Neural cell (in vitro differentiated cells): ENCODE data around the gene C1orf210.

Source experiments
- EP300 ChIP-seq: fragments of 450-650 bp; conservative IDR thresholded peaks from 2 replicates; pipeline ENCODE4 v1.6.1; 2014; ENCODE audit warnings: antibody characterized with exemption, mild to moderate bottlenecking, moderate library complexity; ENCODE audit not compliant: poor library complexity, severe bottlenecking
- EZH2 ChIP-seq: fragments of 200-600, 300-800 bp; shearing (Covaris generic), sonication (generic); IDR thresholded peaks from 2 replicates; pipeline ENCODE4 v1.6.1; 2014; ENCODE audit warnings: antibody characterized with exemption, low read length, borderline replicate concordance, mild to moderate bottlenecking; ENCODE audit not compliant: insufficient read depth, poor library complexity, severe bottlenecking
- POLR2AphosphoS5 ChIP-seq: IDR thresholded peaks from 2 replicates; pipeline ENCODE4 v1.6.1; 2012
- SMC3 ChIP-seq: fragments of 450-650 bp; conservative IDR thresholded peaks from 2 replicates; pipeline ENCODE4 v1.6.1; 2014; ENCODE audit warnings: antibody characterized with exemption, mild to moderate bottlenecking, moderate library complexity; ENCODE audit not compliant: poor library complexity
- TAF1 ChIP-seq: IDR thresholded peaks from 2 replicates; pipeline ENCODE4 v1.6.1; 2012; ENCODE audit warnings: low read depth
- TF ChIP-seq, protein P1 (sequence below): fragments of 450-650 bp; IDR thresholded peaks from 2 replicates; pipeline ENCODE4 v1.5.1; 2014; ENCODE audit warnings: antibody characterized with exemption, mild to moderate bottlenecking, moderate library complexity; ENCODE audit not compliant: poor library complexity, severe bottlenecking
- TF ChIP-seq, protein P2 (sequence below): IDR thresholded peaks from 2 replicates; pipeline ENCODE4 v1.6.1; 2012; ENCODE audit warnings: borderline replicate concordance

DNA sequence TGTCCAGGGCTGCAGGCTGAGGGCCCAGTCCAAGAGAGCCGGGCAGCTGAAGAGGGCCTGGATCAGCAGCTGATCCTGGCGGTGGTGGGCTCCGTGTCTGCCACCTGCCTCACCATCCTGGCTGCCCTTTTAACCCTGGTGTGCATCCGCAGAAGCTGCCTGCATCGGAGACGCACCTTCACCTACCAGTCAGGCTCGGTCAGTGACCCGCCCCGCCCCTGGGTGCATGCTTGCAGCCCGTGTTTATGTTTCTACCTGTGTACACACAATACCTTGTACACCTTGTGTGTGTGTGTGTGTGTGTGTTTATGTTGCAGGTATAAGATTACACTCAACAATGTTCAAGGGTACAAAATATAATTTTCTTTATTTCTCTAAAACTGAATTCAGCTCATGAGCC lies 28.4 kb upstream of the C1orf210 start:
- TF ChIP-seq SMC3 (no peak), POLR2AphosphoS5 (no peak), EZH2 (no peak), EP300 (no peak), TAF1 (no peak)
- TF ChIP-seq, protein P1, sequence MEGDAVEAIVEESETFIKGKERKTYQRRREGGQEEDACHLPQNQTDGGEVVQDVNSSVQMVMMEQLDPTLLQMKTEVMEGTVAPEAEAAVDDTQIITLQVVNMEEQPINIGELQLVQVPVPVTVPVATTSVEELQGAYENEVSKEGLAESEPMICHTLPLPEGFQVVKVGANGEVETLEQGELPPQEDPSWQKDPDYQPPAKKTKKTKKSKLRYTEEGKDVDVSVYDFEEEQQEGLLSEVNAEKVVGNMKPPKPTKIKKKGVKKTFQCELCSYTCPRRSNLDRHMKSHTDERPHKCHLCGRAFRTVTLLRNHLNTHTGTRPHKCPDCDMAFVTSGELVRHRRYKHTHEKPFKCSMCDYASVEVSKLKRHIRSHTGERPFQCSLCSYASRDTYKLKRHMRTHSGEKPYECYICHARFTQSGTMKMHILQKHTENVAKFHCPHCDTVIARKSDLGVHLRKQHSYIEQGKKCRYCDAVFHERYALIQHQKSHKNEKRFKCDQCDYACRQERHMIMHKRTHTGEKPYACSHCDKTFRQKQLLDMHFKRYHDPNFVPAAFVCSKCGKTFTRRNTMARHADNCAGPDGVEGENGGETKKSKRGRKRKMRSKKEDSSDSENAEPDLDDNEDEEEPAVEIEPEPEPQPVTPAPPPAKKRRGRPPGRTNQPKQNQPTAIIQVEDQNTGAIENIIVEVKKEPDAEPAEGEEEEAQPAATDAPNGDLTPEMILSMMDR: no peak
- TF ChIP-seq, protein P2, sequence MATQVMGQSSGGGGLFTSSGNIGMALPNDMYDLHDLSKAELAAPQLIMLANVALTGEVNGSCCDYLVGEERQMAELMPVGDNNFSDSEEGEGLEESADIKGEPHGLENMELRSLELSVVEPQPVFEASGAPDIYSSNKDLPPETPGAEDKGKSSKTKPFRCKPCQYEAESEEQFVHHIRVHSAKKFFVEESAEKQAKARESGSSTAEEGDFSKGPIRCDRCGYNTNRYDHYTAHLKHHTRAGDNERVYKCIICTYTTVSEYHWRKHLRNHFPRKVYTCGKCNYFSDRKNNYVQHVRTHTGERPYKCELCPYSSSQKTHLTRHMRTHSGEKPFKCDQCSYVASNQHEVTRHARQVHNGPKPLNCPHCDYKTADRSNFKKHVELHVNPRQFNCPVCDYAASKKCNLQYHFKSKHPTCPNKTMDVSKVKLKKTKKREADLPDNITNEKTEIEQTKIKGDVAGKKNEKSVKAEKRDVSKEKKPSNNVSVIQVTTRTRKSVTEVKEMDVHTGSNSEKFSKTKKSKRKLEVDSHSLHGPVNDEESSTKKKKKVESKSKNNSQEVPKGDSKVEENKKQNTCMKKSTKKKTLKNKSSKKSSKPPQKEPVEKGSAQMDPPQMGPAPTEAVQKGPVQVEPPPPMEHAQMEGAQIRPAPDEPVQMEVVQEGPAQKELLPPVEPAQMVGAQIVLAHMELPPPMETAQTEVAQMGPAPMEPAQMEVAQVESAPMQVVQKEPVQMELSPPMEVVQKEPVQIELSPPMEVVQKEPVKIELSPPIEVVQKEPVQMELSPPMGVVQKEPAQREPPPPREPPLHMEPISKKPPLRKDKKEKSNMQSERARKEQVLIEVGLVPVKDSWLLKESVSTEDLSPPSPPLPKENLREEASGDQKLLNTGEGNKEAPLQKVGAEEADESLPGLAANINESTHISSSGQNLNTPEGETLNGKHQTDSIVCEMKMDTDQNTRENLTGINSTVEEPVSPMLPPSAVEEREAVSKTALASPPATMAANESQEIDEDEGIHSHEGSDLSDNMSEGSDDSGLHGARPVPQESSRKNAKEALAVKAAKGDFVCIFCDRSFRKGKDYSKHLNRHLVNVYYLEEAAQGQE: no peak
